Sigmoid colon (tissue), 4 donors: ENCODE results near the gene MPPED1.

ENCODE experiments used
- CTCF ChIP-seq, 4 experiments: fragments of 450-650 bp in 3 of 4; fragments of 200-600 bp in 1 of 4; IDR thresholded peaks; one replicate each; pipeline ENCODE4 v1.5.1; 2016 to 2019; ENCODE audit warnings: antibody characterized with exemption in 4 of 4, mild to moderate bottlenecking in 3 of 4, moderate library complexity in 2 of 4
- EP300 ChIP-seq, 4 donors: sonication (generic); formaldehyde crosslinking; IDR thresholded peaks; one replicate each; pipeline ENCODE4 v1.6.1; 2017; ENCODE audit warnings: antibody characterized with exemption in 4 of 4
- POLR2A ChIP-seq, 2 donors: fragments of 450-650 bp; IDR thresholded peaks; one replicate each; pipeline ENCODE4 v1.6.1; 2016; ENCODE audit warnings: antibody characterized with exemption in 2 of 2, mild to moderate bottlenecking in 2 of 2, moderate library complexity in 2 of 2
- POLR2AphosphoS5 ChIP-seq, 4 donors: sonication (generic); formaldehyde crosslinking; IDR thresholded peaks; one replicate each; pipeline ENCODE4 v1.6.1; 2017; ENCODE audit warnings: antibody characterized with exemption in 4 of 4

DNA sequence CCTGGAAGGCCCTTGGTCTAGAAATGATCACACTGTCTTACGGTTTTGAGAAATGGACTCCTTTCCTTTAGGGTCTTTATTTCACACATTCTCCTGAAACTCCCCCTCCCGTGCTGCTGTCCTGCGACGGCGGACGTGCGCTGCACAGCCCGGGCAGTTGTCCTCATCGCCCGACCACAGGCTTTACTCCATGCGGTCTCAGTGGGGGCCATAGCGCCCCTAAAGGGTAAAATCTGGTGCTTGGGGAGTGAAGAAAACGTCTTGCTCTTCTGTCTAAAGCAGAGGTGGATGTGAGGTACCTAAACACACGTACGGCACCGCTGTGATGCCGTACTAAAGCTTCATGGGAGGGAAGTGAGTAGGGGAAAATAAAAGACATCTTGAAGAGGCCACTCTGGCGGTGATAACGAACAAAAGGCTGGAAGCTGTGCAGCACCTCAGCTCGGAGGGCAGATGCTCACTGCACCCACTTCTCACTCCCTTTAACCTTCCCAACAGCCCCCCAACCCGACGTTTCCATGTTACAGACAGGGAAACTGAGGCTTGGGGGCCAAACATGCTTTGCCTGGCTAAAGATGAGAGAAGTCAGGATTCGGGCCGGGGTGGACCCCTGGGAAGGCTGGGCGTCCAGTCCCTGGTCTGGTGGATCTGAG, 22.6 kb downstream of the MPPED1 start:
- no peak for TF ChIP-seq POLR2A (IDR thresholded peaks at IDR 0.05)
- no peak for TF ChIP-seq CTCF (IDR thresholded peaks at IDR 0.05)
- TF ChIP-seq EP300 (IDR thresholded peaks at IDR 0.05), result no peak
- no peak for TF ChIP-seq POLR2AphosphoS5 (IDR thresholded peaks at IDR 0.05)
